Urinary bladder (tissue), 4 donors: Measurements from ENCODE around the gene USP28. TPM values are rescaled to one million over a fixed set of nuclear protein-coding genes. Genes with fewer than 3 reads are reported as not detected.
A peak's percentile ranks its signal among the peaks of the same experiment; 100 is the strongest.
"Not testable (repeated sequence)": the region's sequence is repeated elsewhere in the genome, so short reads cannot be mapped to it uniquely, and the experiment has no call there.

Source experiments
- DNase-seq: peaks from one replicate; pipeline ENCODE4 v3.0.0-alpha.2; 2015; ENCODE audit errors: extremely low spot score
- H3K27ac ChIP-seq: one replicate; pipeline ENCODE4 v1.5.1; 2013; ENCODE audit warnings: low read depth, mild to moderate bottlenecking, moderate library complexity
- H3K36me3 ChIP-seq: one replicate; pipeline ENCODE4 v1.6.1; 2013; ENCODE audit warnings: mild to moderate bottlenecking, moderate library complexity; ENCODE audit not compliant: insufficient read depth
- H3K4me1 ChIP-seq: one replicate; pipeline ENCODE4 v1.6.1; 2013; ENCODE audit warnings: mild to moderate bottlenecking, moderate library complexity; ENCODE audit not compliant: insufficient read depth
- H3K4me3 ChIP-seq: one replicate; pipeline ENCODE4 v1.5.1; 2013; ENCODE audit warnings: low read depth, low read length
- WGBS: extraction: QIAGEN DNeasy Blood & Tissue Kit; methylation state at CpG from one replicate; pipeline ENCODE4 v1.1.7; 2013; 5-methylcytosine and 5-hydroxymethylcytosine counted together
- polyA plus RNA-seq: library from polyadenylated mRNA; stranded (reverse); fragments of 200-250 nt; gene quantifications from one replicate; pipeline ENCODE4 v1.2.3, GENCODE V29; 2013
- total RNA-seq: library from RNA; depleted of rRNA; stranded (reverse); fragments of >200 nt; gene quantifications from one replicate; pipeline ENCODE4 v1.2.3, GENCODE V29; 2014
- donor health status: healthy with polysubstance abuse.
- donor health status: healthy.

The USP28 gene
- total and polyA plus RNA-seq, 2 donors: 18.4 to 68.7 TPM

- Histone ChIP-seq H3K4me3 (no peak overlapping the region), H3K36me3 (no peaks in the 10 kb centered on the region), H3K27ac (no peak overlapping the region), H3K4me1 (no peaks in the 10 kb centered on the region)
- 55% methylated on average over 10 of the region's 10 CpGs for WGBS
- no peak for DNase-seq
Observed at GRCh38 chr11:113895367-113896155, 20.2 kb upstream of the USP28 start.

- H3K36me3 ChIP-seq: no peaks in the 10 kb centered on the region
- no peak overlapping the region for H3K4me3 ChIP-seq
- no peak overlapping the region for H3K27ac ChIP-seq
- 61% methylated on average over 9 of the region's 9 CpGs for WGBS
- no peaks in the 10 kb centered on the region for H3K4me1 ChIP-seq
- DNase-seq: no peak
Observed at GRCh38 chr11:113894421-113894996, 19.1 kb upstream of the USP28 start.

GRCh38 chr11:113888848-113889247 is 13.5 kb upstream of the USP28 start:
- DNase-seq: no peak

GRCh38 chr11:113885897-113886296 is 10.5 kb upstream of the USP28 start:
- no peak overlapping the region for H3K4me3 ChIP-seq
- no peaks in the 10 kb centered on the region for H3K4me1 ChIP-seq
- no peaks in the 10 kb centered on the region for H3K36me3 ChIP-seq
- no peak for DNase-seq
- WGBS: 65% methylated on average over 6 of the region's 6 CpGs
- no peak overlapping the region for H3K27ac ChIP-seq

More at GRCh38 chr11:113888848-113889247, 13.5 kb upstream of the USP28 start:
- Histone ChIP-seq H3K27ac (no peak overlapping the region), H3K36me3 (no peaks in the 10 kb centered on the region), H3K4me3 (no peak overlapping the region), H3K4me1 (no peaks in the 10 kb centered on the region)

GRCh38 chr11:113884361-113884836 is 9.0 kb upstream of the USP28 start:
- Histone ChIP-seq H3K4me1 (no peaks in the 10 kb centered on the region), H3K36me3 (no peaks in the 10 kb centered on the region), H3K27ac (no peak overlapping the region), H3K4me3 (no peak overlapping the region)
- 64% methylated on average over 7 of the region's 7 CpGs for WGBS
- DNase-seq: no peak

GRCh38 chr11:113881856-113882255 is 6.5 kb upstream of the USP28 start:
- no peak for DNase-seq
- 85% methylated on average over 1 of the region's 1 CpG for WGBS
- no peaks in the 10 kb centered on the region for H3K4me1 ChIP-seq
- no peak overlapping the region for H3K27ac ChIP-seq
- H3K4me3 ChIP-seq: no peak overlapping the region
- no peaks in the 10 kb centered on the region for H3K36me3 ChIP-seq

GRCh38 chr11:113880971-113881370 is 5.6 kb upstream of the USP28 start:
- Histone ChIP-seq H3K27ac (no peak overlapping the region), H3K36me3 (no peaks in the 10 kb centered on the region), H3K4me3 (no peak overlapping the region), H3K4me1 (no peaks in the 10 kb centered on the region)
- 79% methylated on average over 4 of the region's 4 CpGs for WGBS
- DNase-seq: no peak

- WGBS: 94% methylated on average over 4 of the region's 4 CpGs
- not testable (repeated sequence) for H3K4me3 ChIP-seq, H3K4me1 ChIP-seq, H3K27ac ChIP-seq, DNase-seq, H3K36me3 ChIP-seq
Observed at GRCh38 chr11:113879446-113879845, 4.1 kb upstream of the USP28 start.

GRCh38 chr11:113877670-113878055 is 2.3 kb upstream of the USP28 start:
- H3K4me3 ChIP-seq: no peak overlapping the region
- no peaks in the 10 kb centered on the region for H3K36me3 ChIP-seq
- 75% methylated on average over 5 of the region's 5 CpGs for WGBS
- H3K4me1 ChIP-seq: no peaks in the 10 kb centered on the region
- no peak overlapping the region for H3K27ac ChIP-seq
- DNase-seq: no peak

GRCh38 chr11:113876798-113877669 is 1.7 kb upstream of the USP28 start:
- no peaks in the 10 kb centered on the region for H3K4me1 ChIP-seq
- H3K4me3 ChIP-seq: no peak overlapping the region
- no peak overlapping the region for H3K27ac ChIP-seq
- no peak for DNase-seq
- 97% methylated on average over 8 of the region's 8 CpGs for WGBS
- no peaks in the 10 kb centered on the region for H3K36me3 ChIP-seq

- H3K27ac ChIP-seq: peak overlapping the region; percentile 91
- 81% methylated on average over 24 of the region's 24 CpGs for WGBS
- H3K36me3 ChIP-seq: no peaks in the 10 kb centered on the region
- no peak for DNase-seq
- peak overlapping the region; percentile 68 for H3K4me3 ChIP-seq
- no peaks in the 10 kb centered on the region for H3K4me1 ChIP-seq
Observed at GRCh38 chr11:113876074-113876797, 864 bp upstream of the USP28 start.

GRCh38 chr11:113874581-113875233 is 665 bp downstream of the USP28 start:
- peak overlapping the region; percentile 68 for H3K4me3 ChIP-seq
- 4% methylated on average over 19 of the region's 19 CpGs for WGBS
- H3K36me3 ChIP-seq: no peaks in the 10 kb centered on the region
- H3K4me1 ChIP-seq: peaks cover 3% of the 10 kb centered on the region
- H3K27ac ChIP-seq: peak overlapping the region; percentile 31
- no peak for DNase-seq

GRCh38 chr11:113874096-113874495 is 1.3 kb downstream of the USP28 start:
- peaks cover 3% of the 10 kb centered on the region for H3K4me1 ChIP-seq
- H3K36me3 ChIP-seq: no peaks in the 10 kb centered on the region
- H3K27ac ChIP-seq: no peak overlapping the region
- WGBS: 81% methylated on average over 19 of the region's 19 CpGs
- no peak for DNase-seq
- peak overlapping the region; percentile 68 for H3K4me3 ChIP-seq
